Left forelimb (tissue), 1 donor: ENCODE results near the gene CYTH4.
A peak's percentile ranks its signal among the peaks of the same experiment; 100 is the strongest.
"Not testable (repeated sequence)": the region's sequence is repeated elsewhere in the genome, so short reads cannot be mapped to it uniquely, and the experiment has no call there.

ENCODE experiments used
- DNase-seq: peaks from one replicate; pipeline ENCODE4 v3.0.0-alpha.2; 2018; ENCODE audit warnings: low spot score

CYTH4 gene

GRCh38 chr22:37310815-37311595, 28.7 kb downstream of the CYTH4 start:
- no peak for DNase-seq

- no peak for DNase-seq
Observed at GRCh38 chr22:37311761-37312312, 29.5 kb downstream of the CYTH4 start.

GRCh38 chr22:37312549-37313183, 30.4 kb downstream of the CYTH4 start:
- no peak for DNase-seq

GRCh38 chr22:37313376-37314314, 31.3 kb downstream of the CYTH4 start:
- no peak for DNase-seq

GRCh38 chr22:37314315-37315074, 32.2 kb downstream of the CYTH4 start:
- DNase-seq: no peak

GRCh38 chr22:37316405-37316804, 34.1 kb downstream of the CYTH4 start:
- DNase-seq: no peak

GRCh38 chr22:37316875-37317371, 34.6 kb downstream of the CYTH4 start:
- DNase-seq: peak; percentile 81

- no peak for DNase-seq
Observed at GRCh38 chr22:37317698-37318210, 35.4 kb downstream of the CYTH4 start.

- no peak for DNase-seq
Observed at GRCh38 chr22:37318364-37319109, 36.2 kb downstream of the CYTH4 start.

GRCh38 chr22:37319469-37319868, 37.2 kb downstream of the CYTH4 start:
- no peak for DNase-seq

GRCh38 chr22:37320726-37321677, 38.7 kb downstream of the CYTH4 start:
- DNase-seq: no peak

- no peak for DNase-seq
Observed at GRCh38 chr22:37324340-37325038, 42.2 kb downstream of the CYTH4 start.

GRCh38 chr22:37325039-37325395, 42.7 kb downstream of the CYTH4 start:
- no peak for DNase-seq

GRCh38 chr22:37326726-37327125, 44.4 kb downstream of the CYTH4 start:
- DNase-seq: no peak

- no peak for DNase-seq
Observed at GRCh38 chr22:37328017-37328416, 45.7 kb downstream of the CYTH4 start.

GRCh38 chr22:37328538-37329237, 46.4 kb downstream of the CYTH4 start:
- not testable (repeated sequence) for DNase-seq

- no peak for DNase-seq
Observed at GRCh38 chr22:37329238-37330140, 47.2 kb downstream of the CYTH4 start.
